H9 (cell line): ENCODE measurements around the gene MID1. TPM values are rescaled to one million over a fixed set of nuclear protein-coding genes. Genes with fewer than 3 reads are reported as not detected.
A peak's percentile ranks its signal among the peaks of the same experiment; 100 is the strongest.

Experiments used
- DNase-seq: peaks from one replicate; pipeline ENCODE4 v3.0.0-alpha.2; 2017
- H2AFZ ChIP-seq: one replicate; pipeline ENCODE4 v1.6.1; 2013; ENCODE audit warnings: mild to moderate bottlenecking, low read length, control low read depth, moderate library complexity
- H2AK5ac ChIP-seq: 2 replicates; pipeline ENCODE4 v1.6.1; 2013; ENCODE audit warnings: low read length, control low read depth, mixed read lengths; ENCODE audit not compliant: insufficient read length
- H2BK120ac ChIP-seq: one replicate; pipeline ENCODE4 v1.6.1; 2013; ENCODE audit warnings: low read depth, mild to moderate bottlenecking, low read length, control low read depth, inconsistent platforms; ENCODE audit not compliant: poor library complexity, severe bottlenecking
- H2BK12ac ChIP-seq: 2 replicates; pipeline ENCODE4 v1.6.1; 2013; ENCODE audit warnings: low read length, control low read depth, mixed read lengths, low read depth; ENCODE audit not compliant: insufficient read length
- H2BK15ac ChIP-seq: 2 replicates; pipeline ENCODE4 v1.6.1; 2013; ENCODE audit warnings: low read depth, low read length, control low read depth
- H2BK20ac ChIP-seq: one replicate; pipeline ENCODE4 v1.6.1; 2013; ENCODE audit warnings: low read depth, mild to moderate bottlenecking, low read length, control low read depth, inconsistent platforms; ENCODE audit not compliant: poor library complexity, severe bottlenecking
- H2BK5ac ChIP-seq: 2 replicates; pipeline ENCODE4 v1.6.1; 2013; ENCODE audit warnings: low read length, control low read depth, mixed read lengths; ENCODE audit not compliant: insufficient read length
- H3K14ac ChIP-seq: 2 replicates; pipeline ENCODE4 v1.6.1; 2013; ENCODE audit warnings: low read length, control low read depth; ENCODE audit not compliant: insufficient read depth
- H3K18ac ChIP-seq: 2 replicates; pipeline ENCODE4 v1.6.1; 2013; ENCODE audit warnings: low read depth, mild to moderate bottlenecking, mixed read lengths, low read length, control low read depth; ENCODE audit not compliant: insufficient read length
- H3K23ac ChIP-seq: 2 replicates; pipeline ENCODE4 v1.6.1; 2013; ENCODE audit warnings: low read length, control low read depth, mixed read lengths, low read depth; ENCODE audit not compliant: insufficient read length
- H3K23me2 ChIP-seq: 2 replicates; pipeline ENCODE4 v1.6.1; 2013; ENCODE audit warnings: low read depth, mild to moderate bottlenecking, mixed read lengths, low read length, control low read depth; ENCODE audit not compliant: insufficient read length, poor library complexity, severe bottlenecking
- H3K27ac ChIP-seq: 2 replicates; pipeline ENCODE4 v1.5.1; 2013; ENCODE audit warnings: low read length, control low read depth, mixed read lengths, low read depth; ENCODE audit not compliant: insufficient read length
- H3K27me3 ChIP-seq: 2 replicates; pipeline ENCODE4 v1.6.1; 2013; ENCODE audit warnings: low read length, control low read depth, inconsistent platforms; ENCODE audit not compliant: insufficient read depth
- H3K4ac ChIP-seq: 2 replicates; pipeline ENCODE4 v1.6.1; 2013; ENCODE audit warnings: low read depth, mild to moderate bottlenecking, control low read depth, inconsistent platforms, low read length, moderate library complexity
- H3K4me1 ChIP-seq: 2 replicates; pipeline ENCODE4 v1.6.1; 2013; ENCODE audit warnings: low read length, control low read depth, inconsistent platforms; ENCODE audit not compliant: insufficient read depth
- H3K4me2 ChIP-seq: 2 replicates; pipeline ENCODE4 v1.6.1; 2013; ENCODE audit warnings: low read length, control low read depth, mixed read lengths; ENCODE audit not compliant: insufficient read length, insufficient read depth
- H3K56ac ChIP-seq: 2 replicates; pipeline ENCODE4 v1.6.1; 2013; ENCODE audit warnings: low read depth, mild to moderate bottlenecking, mixed read lengths, low read length, control low read depth; ENCODE audit not compliant: insufficient read length
- H3K79me1 ChIP-seq: 2 replicates; pipeline ENCODE4 v1.6.1; 2013; ENCODE audit warnings: low read depth, mild to moderate bottlenecking, moderate library complexity, low read length, control low read depth, inconsistent platforms; ENCODE audit not compliant: insufficient read depth, poor library complexity, severe bottlenecking
- H3K79me2 ChIP-seq: 2 replicates; pipeline ENCODE4 v1.6.1; 2013; ENCODE audit warnings: low read length, control low read depth, inconsistent platforms; ENCODE audit not compliant: insufficient read depth
- H3K9ac ChIP-seq: 2 replicates; pipeline ENCODE4 v1.6.1; 2013; ENCODE audit warnings: low read length, control low read depth, mixed read lengths; ENCODE audit not compliant: insufficient read length; ENCODE audit errors: extremely low read depth
- H3K9me3 ChIP-seq: one replicate; pipeline ENCODE4 v1.6.1; 2013; ENCODE audit warnings: low read depth, low read length, inconsistent platforms; ENCODE audit not compliant: control insufficient read depth
- H3T11ph ChIP-seq: one replicate; pipeline ENCODE4 v1.6.1; 2013; ENCODE audit warnings: mild to moderate bottlenecking, low read length, control low read depth, inconsistent platforms
- H4K20me1 ChIP-seq: one replicate; pipeline ENCODE4 v1.6.1; 2013; ENCODE audit not compliant: control insufficient read depth, insufficient read length, insufficient read depth
- H4K5ac ChIP-seq: 2 replicates; pipeline ENCODE4 v1.6.1; 2013; ENCODE audit warnings: low read depth, mild to moderate bottlenecking, mixed read lengths, low read length, control low read depth; ENCODE audit not compliant: insufficient read length
- H4K8ac ChIP-seq: replicated peaks from 2 replicates; pipeline ENCODE4 v1.6.1; 2013; ENCODE audit warnings: low read length, control low read depth, mixed read lengths, low read depth; ENCODE audit not compliant: insufficient read length
- H4K91ac ChIP-seq: 2 replicates; pipeline ENCODE4 v1.6.1; 2013; ENCODE audit warnings: low read depth, mild to moderate bottlenecking, moderate library complexity, mixed read lengths, low read length, control low read depth; ENCODE audit not compliant: insufficient read length
- H3K27ac Mint-ChIP-seq, 3 experiments: 2 replicates in 2 of 3; 3 replicates in 1 of 3; pipeline ENCODE4 v1.8.0; 2020 to 2021; ENCODE audit warnings: mixed read lengths in 3 of 3, mild to moderate bottlenecking in 1 of 3, moderate library complexity in 1 of 3
- H3K27me3 Mint-ChIP-seq: 2 replicates; pipeline ENCODE4 v1.8.0; 2021; ENCODE audit warnings: low read depth, mild to moderate bottlenecking, moderate library complexity, mixed read lengths
- H3K36me3 Mint-ChIP-seq, 3 experiments: 2 replicates in 2 of 3; 3 replicates in 1 of 3; pipeline ENCODE4 v1.8.0; 2020 to 2021; ENCODE audit warnings: low read depth in 3 of 3, mixed read lengths in 3 of 3; ENCODE audit not compliant: insufficient read depth in 1 of 3
- H3K4me1 Mint-ChIP-seq, 2 experiments: 2 replicates each; pipeline ENCODE4 v1.8.0; 2020; ENCODE audit warnings: mixed read lengths in 2 of 2
- H3K4me3 Mint-ChIP-seq, 2 experiments: 2 replicates in 1 of 2; 3 replicates in 1 of 2; pipeline ENCODE4 v1.8.0; 2020 to 2021; ENCODE audit warnings: mild to moderate bottlenecking in 2 of 2, mixed read lengths in 2 of 2, moderate library complexity in 1 of 2
- H3K9me3 Mint-ChIP-seq, 2 experiments: 2 replicates in 1 of 2; 3 replicates in 1 of 2; pipeline ENCODE4 v1.8.0; 2020; ENCODE audit warnings: mild to moderate bottlenecking in 2 of 2, mixed read lengths in 2 of 2, moderate library complexity in 1 of 2
- CTCF ChIP-seq: fragments of 200-600 bp; sonication (generic); conservative IDR thresholded peaks from 3 replicates; pipeline ENCODE4 v1.8.0; 2021; ENCODE audit warnings: antibody characterized with exemption, mild to moderate bottlenecking
- WGBS: extraction: QIAGEN DNeasy Blood & Tissue Kit; methylation state at CpG from one replicate; pipeline ENCODE4 v1.1.7; 2013; ENCODE audit warnings: missing lambda C conversion rate, low lambda C conversion rate, mixed read lengths; ENCODE audit not compliant: insufficient read length; ENCODE audit errors: extremely low coverage; 5-methylcytosine and 5-hydroxymethylcytosine counted together
- total RNA-seq: library from RNA; stranded (reverse); gene quantifications from 2 replicates; pipeline ENCODE4 v1.2.1, GENCODE V29; 2021

MID1 gene
- total RNA-seq, 1 experiment from 2014 or later, result 32.9 TPM

DNA sequence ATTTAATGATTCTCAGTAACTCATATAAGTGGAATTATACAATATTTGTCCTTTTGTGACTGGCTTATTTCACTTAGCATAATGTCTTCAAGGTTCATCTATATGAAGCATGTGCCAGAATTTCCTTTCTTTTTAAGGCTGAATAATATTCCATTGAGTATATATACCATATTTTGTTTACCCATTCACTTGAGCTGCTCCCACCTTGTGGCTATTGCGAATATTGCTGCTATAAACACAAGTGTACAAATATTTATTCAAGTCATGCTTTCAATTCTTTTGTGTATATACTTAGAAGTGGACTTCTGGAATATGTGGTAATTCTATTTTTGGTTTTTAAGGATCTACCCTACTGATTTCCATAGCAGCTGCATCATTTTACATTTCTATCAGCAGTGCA lies 219.1 kb downstream of the MID1 start:
- no peak overlapping the region for H3K4ac ChIP-seq
- H3T11ph ChIP-seq, result no peak overlapping the region
- H4K20me1 ChIP-seq, result no peaks in the 10 kb centered on the region
- peaks cover 10% of the 10 kb centered on the region; the same call in 1 of the 2 replicates for H3K4me1 ChIP-seq
- no peaks in the 10 kb centered on the region for H3K27me3 ChIP-seq
- H3K14ac ChIP-seq, result no peak overlapping the region
- H3K9ac ChIP-seq, result no peak overlapping the region
- peaks cover 8 to 15% of the 10 kb centered on the region in 2 experiments for H3K4me1 Mint-ChIP-seq
- H3K79me1 ChIP-seq, result no peaks in the 10 kb centered on the region
- no peak for DNase-seq
- no peak overlapping the region for H4K5ac ChIP-seq
- H3K23ac ChIP-seq, result no peak overlapping the region
- H3K4me2 ChIP-seq, result no peak overlapping the region
- no peak overlapping the region for H4K8ac ChIP-seq
- H3K18ac ChIP-seq, result no peak overlapping the region
- no peak overlapping the region for H3K27ac ChIP-seq
- H3K79me2 ChIP-seq, result no peaks in the 10 kb centered on the region
- peak; percentile 26; the same call in 1 of the 3 replicates for TF ChIP-seq CTCF
- no peaks in the 10 kb centered on the region; the same call in 1 of the 2 replicates for H3K27me3 Mint-ChIP-seq
- H3K27ac Mint-ChIP-seq, result no peak overlapping the region
- H2AK5ac ChIP-seq, result no peak overlapping the region
- H2BK5ac ChIP-seq, result no peak overlapping the region
- H3K23me2 ChIP-seq, result no peaks in the 10 kb centered on the region
- H2BK12ac ChIP-seq, result no peak overlapping the region
- H3K9me3 ChIP-seq, result peaks cover 8% of the 10 kb centered on the region
- H2BK120ac ChIP-seq, result no peak overlapping the region
- no peak overlapping the region for H2AFZ ChIP-seq
- no peak overlapping the region for H3K56ac ChIP-seq
- peaks cover 0 to 5% (median 4%) of the 10 kb centered on the region in 3 experiments; a peak in 4 of 7 replicates for H3K36me3 Mint-ChIP-seq
- no CpG with 5 or more reads among the region's 1 CpG for WGBS
- no peak overlapping the region for H3K4me3 Mint-ChIP-seq
- H3K9me3 Mint-ChIP-seq, result peaks cover 46 to 53% of the 10 kb centered on the region in 2 experiments
- no peak overlapping the region for H4K91ac ChIP-seq
- no peak overlapping the region for H2BK15ac ChIP-seq
- H2BK20ac ChIP-seq, result no peak overlapping the region
